ENCODE data around the gene CRIM1.

DNA sequence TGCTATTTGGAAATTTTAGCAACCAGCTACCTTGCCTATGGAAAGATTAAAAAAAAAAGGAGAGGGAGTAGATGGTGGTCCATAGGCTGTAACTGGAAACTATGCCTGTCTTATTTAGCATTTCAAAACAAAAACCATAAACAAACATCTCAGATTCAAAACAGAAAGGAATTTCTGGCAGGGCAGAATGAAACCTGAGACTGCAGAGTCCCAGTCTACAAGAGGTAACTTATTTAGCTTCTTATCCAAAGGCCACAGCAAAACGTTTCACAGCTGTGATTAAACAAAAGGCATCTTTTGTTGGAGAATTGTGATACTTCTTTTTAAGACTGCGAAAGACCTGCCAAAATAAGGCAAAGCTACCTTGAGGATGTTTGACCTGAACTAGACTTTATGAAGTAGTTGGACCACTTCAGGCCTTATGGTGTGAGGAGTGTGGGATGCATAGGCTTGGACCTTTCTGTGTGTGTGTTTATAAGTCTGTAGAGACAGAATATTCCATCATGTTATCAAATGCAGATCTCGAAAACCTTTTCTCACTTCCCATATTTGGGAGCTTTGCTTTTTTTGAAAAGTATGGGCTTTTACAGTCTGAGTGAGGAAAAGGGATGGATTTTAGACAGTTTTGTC lies 11.0 kb downstream of the CRIM1 start:
- TF ChIP-seq, protein P1, sequence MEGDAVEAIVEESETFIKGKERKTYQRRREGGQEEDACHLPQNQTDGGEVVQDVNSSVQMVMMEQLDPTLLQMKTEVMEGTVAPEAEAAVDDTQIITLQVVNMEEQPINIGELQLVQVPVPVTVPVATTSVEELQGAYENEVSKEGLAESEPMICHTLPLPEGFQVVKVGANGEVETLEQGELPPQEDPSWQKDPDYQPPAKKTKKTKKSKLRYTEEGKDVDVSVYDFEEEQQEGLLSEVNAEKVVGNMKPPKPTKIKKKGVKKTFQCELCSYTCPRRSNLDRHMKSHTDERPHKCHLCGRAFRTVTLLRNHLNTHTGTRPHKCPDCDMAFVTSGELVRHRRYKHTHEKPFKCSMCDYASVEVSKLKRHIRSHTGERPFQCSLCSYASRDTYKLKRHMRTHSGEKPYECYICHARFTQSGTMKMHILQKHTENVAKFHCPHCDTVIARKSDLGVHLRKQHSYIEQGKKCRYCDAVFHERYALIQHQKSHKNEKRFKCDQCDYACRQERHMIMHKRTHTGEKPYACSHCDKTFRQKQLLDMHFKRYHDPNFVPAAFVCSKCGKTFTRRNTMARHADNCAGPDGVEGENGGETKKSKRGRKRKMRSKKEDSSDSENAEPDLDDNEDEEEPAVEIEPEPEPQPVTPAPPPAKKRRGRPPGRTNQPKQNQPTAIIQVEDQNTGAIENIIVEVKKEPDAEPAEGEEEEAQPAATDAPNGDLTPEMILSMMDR (IDR thresholded peaks at IDR 0.05): no peak
- TF ChIP-seq TEAD4 (CRISPR knock-in tag; IDR thresholded peaks at IDR 0.05): no peak
- TF ChIP-seq CREB1 (CRISPR knock-in tag; IDR thresholded peaks at IDR 0.05): no peak
